Measurements from ENCODE around the gene TRAPPC6A. TPM values are rescaled to one million over a fixed set of nuclear protein-coding genes. Genes with fewer than 3 reads are reported as not detected.

Gene TRAPPC6A
- total and polyA plus RNA-seq, 2 of the 13 experiments (the other 11 are each of a cell fraction or from before 2014, with no cell fraction given), result 6.5 to 21.0 TPM

GRCh38 chr19:45125975-45126493 is 52.0 kb downstream of the TRAPPC6A start (continued):
- peak; percentile 19; the same call in 1 of the 2 replicates for TF ChIP-seq CEBPG (CRISPR knock-in tag; IDR thresholded peaks at IDR 0.05)
- TF ChIP-seq ATF6 (CRISPR knock-in tag; conservative IDR thresholded peaks at IDR 0.05), result no peak
- TF ChIP-seq CHD4 (IDR thresholded peaks at IDR 0.05; ENCODE audit: borderline replicate concordance, low read length), result no peak
- TF ChIP-seq KAT8 (CRISPR knock-in tag; IDR thresholded peaks at IDR 0.05), result no peak; the same call in 1 of the 2 replicates
- 0 out of 2 replicates have a peak, but pooled peaks have one; percentile 43 for TF ChIP-seq ATF2 (CRISPR knock-in tag; IDR thresholded peaks at IDR 0.05)
- no peak for TF ChIP-seq ZBTB42 (CRISPR knock-in tag; IDR thresholded peaks at IDR 0.05)
- no peak for TF ChIP-seq ZNF646 (CRISPR knock-in tag; IDR thresholded peaks at IDR 0.05)
- no peak for TF ChIP-seq PTBP1 (IDR thresholded peaks at IDR 0.05; ENCODE audit: low read depth, low read length, poor library complexity, severe bottlenecking)
- 0 out of 2 replicates have a peak, but pooled peaks have one; percentile 60 for TF ChIP-seq GATAD1 (CRISPR knock-in tag; IDR thresholded peaks at IDR 0.05)
- TF ChIP-seq LBX2 (CRISPR knock-in tag; IDR thresholded peaks at IDR 0.05; ENCODE audit: borderline replicate concordance), result 0 out of 2 replicates have a peak, but pooled peaks have one; percentile 48
- no peak for TF ChIP-seq ZNF253 (CRISPR knock-in tag; IDR thresholded peaks at IDR 0.05; ENCODE audit: borderline replicate concordance)
- TF ChIP-seq ZNF800 (CRISPR knock-in tag; IDR thresholded peaks at IDR 0.05), result no peak
- TF ChIP-seq ZBTB7A (CRISPR knock-in tag; IDR thresholded peaks at IDR 0.05), result no peak
- TF ChIP-seq ZFP36 (IDR thresholded peaks at IDR 0.05; ENCODE audit: borderline replicate concordance, low read depth, low read length, partially characterized antibody), result no peak
- TF ChIP-seq AHR (CRISPR knock-in tag; IDR thresholded peaks at IDR 0.05), result no peak
- TF ChIP-seq ZIK1 (CRISPR knock-in tag; IDR thresholded peaks at IDR 0.05; ENCODE audit: borderline replicate concordance, low read depth), result no peak
- TF ChIP-seq KAT7 (CRISPR knock-in tag; IDR thresholded peaks at IDR 0.05; ENCODE audit: borderline replicate concordance), result peak; percentile 44; the same call in 1 of the 2 replicates
- no peak for TF ChIP-seq POLR2A (IDR thresholded peaks at IDR 0.05; ENCODE audit: insufficient read depth in 1 of 2, low read depth in 2 of 2, low read length in 2 of 2)

All from HepG2 (cell line).